HepG2 (cell line): ENCODE data around the gene RPGRIP1. TPM values are rescaled to one million over a fixed set of nuclear protein-coding genes. Genes with fewer than 3 reads are reported as not detected.
A peak's percentile ranks its signal among the peaks of the same experiment; 100 is the strongest.

Experiments used
- ATAC-seq: fragments of 200-7000 bp; cut with Tn5 transposase; 3 replicates; pipeline ENCODE4 v1.9.1; 2020; ENCODE audit warnings: mild to moderate bottlenecking, moderate library complexity
- BruUV-seq: library from RNA; stranded (reverse); fragments of 400-500 nt; replicated peaks from 2 replicates; lab custom pipeline; 2021; lab: Mats Ljungman, UMichigan
- CTCF ChIA-PET: fragments of 300-600 bp; formaldehyde crosslinking; extraction: SDS; loops from one replicate; lab custom pipeline; 2021; ENCODE audit warnings: low total read pairs, inconsistent platforms, low intra/inter-chr PET ratio; lab: Yijun Ruan, JAX
- POLR2A ChIA-PET: fragments of 350-600 bp; sonication (Branson Sonifier 250); formaldehyde crosslinking; loops from one replicate; lab custom pipeline; 2020; ENCODE audit warnings: antibody characterized with exemption, inconsistent platforms; lab: Yijun Ruan, JAX
- DNase-seq: peaks from one replicate; pipeline ENCODE4 v3.0.0-alpha.2; 2015; ENCODE audit warnings: low spot score
- FAIRE-seq: peaks from 3 replicates; lab custom pipeline; 2011; peaks lifted over from hg19 to GRCh38; lab: Jason Lieb, UNC
- H2AFZ ChIP-seq: one replicate; pipeline ENCODE4 v1.6.1; 2011; ENCODE audit warnings: low read length, inconsistent platforms
- H3K27ac ChIP-seq: fragments of 300-600 bp; 3 replicates; pipeline ENCODE4 v1.8.0; 2011; ENCODE audit warnings: mixed run types, mild to moderate bottlenecking, mixed read lengths, low read length, inconsistent platforms; ENCODE audit not compliant: insufficient read depth; ENCODE audit errors: extremely low read length
- H3K27me3 ChIP-seq, 2 experiments: fragments of 200-600 bp in 1 of 2; 2 replicates in 1 of 2; 3 replicates in 1 of 2; pipeline versions ENCODE4 v1.6.0 to v1.8.0; 2011; ENCODE audit warnings: low read length in 2 of 2, mild to moderate bottlenecking in 2 of 2, moderate library complexity in 2 of 2, inconsistent platforms in 1 of 2; ENCODE audit not compliant: insufficient read depth in 2 of 2, control insufficient read depth in 1 of 2
- H3K36me3 ChIP-seq, 2 experiments: fragments of 200-600 bp in 1 of 2; replicated peaks in 1 of 2; 2 replicates in 1 of 2; 3 replicates in 1 of 2; pipeline versions ENCODE4 v1.5.1 to v1.8.0; 2011; ENCODE audit warnings: low read length in 2 of 2, inconsistent platforms in 1 of 2; ENCODE audit not compliant: insufficient read depth in 2 of 2, control insufficient read depth in 1 of 2
- H3K4me1 ChIP-seq: 2 replicates; pipeline ENCODE4 v1.5.1; 2012; ENCODE audit warnings: low read length, inconsistent platforms; ENCODE audit not compliant: insufficient read depth
- H3K4me2 ChIP-seq: 2 replicates; pipeline ENCODE4 v1.6.0; 2011; ENCODE audit warnings: low read depth, low read length, inconsistent platforms
- H3K4me3 ChIP-seq, 3 experiments: fragments of 200-600 bp in 1 of 3; sonication (generic), shearing (Covaris generic) in 1 of 3; replicated peaks in 1 of 3; 2 replicates each; pipeline ENCODE4 v1.5.1; 2011 to 2016; ENCODE audit warnings: low read length in 3 of 3, inconsistent platforms in 2 of 3, low read depth in 2 of 3, mild to moderate bottlenecking in 2 of 3, control low read depth in 1 of 3, mixed read lengths in 1 of 3; ENCODE audit not compliant: insufficient read depth in 1 of 3
- H3K79me2 ChIP-seq: one replicate; pipeline ENCODE4 v1.6.1; 2011; ENCODE audit warnings: low read length, inconsistent platforms; ENCODE audit not compliant: insufficient read depth
- H3K9ac ChIP-seq: 2 replicates; pipeline ENCODE4 v1.6.0; 2011; ENCODE audit warnings: mild to moderate bottlenecking, low read depth, low read length, inconsistent platforms; ENCODE audit not compliant: insufficient read depth
- H3K9me3 ChIP-seq: 2 replicates; pipeline ENCODE4 v1.5.1; 2012; ENCODE audit warnings: mild to moderate bottlenecking, low read length
- H4K20me1 ChIP-seq: 2 replicates; pipeline ENCODE4 v1.6.0; 2011; ENCODE audit warnings: inconsistent platforms, mild to moderate bottlenecking, low read length, moderate library complexity; ENCODE audit not compliant: insufficient read depth
- ARID3A ChIP-seq: IDR thresholded peaks from 2 replicates; pipeline ENCODE4 v1.6.1; 2012; ENCODE audit warnings: low read depth, low read length, improper control_type of control experiment
- CSRNP1 ChIP-seq: sonication (generic); formaldehyde crosslinking; IDR thresholded peaks from 2 replicates; pipeline ENCODE4 v1.8.1; 2023; ENCODE audit warnings: mild to moderate bottlenecking, missing genetic modification reagents
- KLF9 ChIP-seq: IDR thresholded peaks from 2 replicates; pipeline ENCODE4 v1.6.1; 2016; ENCODE audit warnings: low read depth
- NCOA2 ChIP-seq: sonication (generic); formaldehyde crosslinking; IDR thresholded peaks from 2 replicates; pipeline ENCODE4 v1.8.0; 2022; ENCODE audit warnings: inconsistent platforms
- NFKBIZ ChIP-seq: IDR thresholded peaks from 2 replicates; pipeline ENCODE4 v1.6.1; 2018; ENCODE audit warnings: missing genetic modification reagents, missing compliant biosample characterization
- NFYC ChIP-seq: IDR thresholded peaks from 2 replicates; pipeline ENCODE4 v1.6.1; 2016; ENCODE audit warnings: missing genetic modification reagents, missing compliant biosample characterization
- RBFOX2 ChIP-seq: fragments of 200-400 bp; formaldehyde crosslinking; IDR thresholded peaks from 2 replicates; pipeline ENCODE4 v1.6.1; 2017; ENCODE audit warnings: low read depth, mild to moderate bottlenecking, low read length
- ZFP90 ChIP-seq: sonication (generic); formaldehyde crosslinking; IDR thresholded peaks from 2 replicates; pipeline ENCODE4 v1.8.0; 2022; ENCODE audit warnings: missing genetic modification reagents, mild to moderate bottlenecking, inconsistent platforms, borderline replicate concordance
- ZFY ChIP-seq: sonication (generic); formaldehyde crosslinking; IDR thresholded peaks from 2 replicates; pipeline ENCODE4 v1.4.0; 2020; ENCODE audit warnings: missing genetic modification reagents
- ZNF205 ChIP-seq: IDR thresholded peaks from 2 replicates; pipeline ENCODE4 v1.6.1; 2018; ENCODE audit warnings: missing biosample characterization, missing genetic modification reagents
- ZNF225 ChIP-seq: sonication (generic); formaldehyde crosslinking; IDR thresholded peaks from 2 replicates; pipeline ENCODE4 v1.4.0; 2020; ENCODE audit warnings: mild to moderate bottlenecking, missing genetic modification reagents
- ZNF251 ChIP-seq: sonication (generic); formaldehyde crosslinking; IDR thresholded peaks from 2 replicates; pipeline ENCODE4 v1.9.0; 2021; ENCODE audit warnings: mild to moderate bottlenecking, missing genetic modification reagents
- ZNF317 ChIP-seq: sonication (generic); formaldehyde crosslinking; IDR thresholded peaks from 2 replicates; pipeline ENCODE4 v1.5.0; 2020; ENCODE audit warnings: mild to moderate bottlenecking, missing genetic modification reagents
- ZNF335 ChIP-seq: sonication (generic); formaldehyde crosslinking; IDR thresholded peaks from 2 replicates; pipeline ENCODE4 v1.4.0; 2020; ENCODE audit warnings: missing genetic modification reagents
- ZNF773 ChIP-seq: sonication (generic); formaldehyde crosslinking; IDR thresholded peaks from 2 replicates; pipeline ENCODE4 v1.4.0; 2020; ENCODE audit warnings: missing genetic modification reagents, borderline replicate concordance
- ZNF781 ChIP-seq: sonication (generic); formaldehyde crosslinking; IDR thresholded peaks from 2 replicates; pipeline ENCODE4 v1.5.1; 2020; ENCODE audit warnings: borderline replicate concordance, mild to moderate bottlenecking, missing genetic modification reagents; ENCODE audit errors: not compliant biosample characterization
- ZNF891 ChIP-seq: sonication (generic); formaldehyde crosslinking; IDR thresholded peaks from 2 replicates; pipeline ENCODE4 v1.5.0; 2020; ENCODE audit warnings: mild to moderate bottlenecking, missing genetic modification reagents
- WGBS: methylation state at CpG from one replicate; pipeline ENCODE4 v1.1.6; 2017; ENCODE audit warnings: low lambda C conversion rate; 5-methylcytosine and 5-hydroxymethylcytosine counted together
- in situ Hi-C: cut with HindIII; loops from 2 replicates; pipeline ENCODE4 v1.10.0; 2017; ENCODE audit warnings: low pct_unique_long_range_greater_than_20kb; ENCODE audit not compliant: extremely low pct_ligation_motif_present
- intact Hi-C: fragments of 100-400 bp; cut with micrococcal nuclease; formaldehyde crosslinking; loops from one replicate; pipeline ENCODE4 v1.10.0; 2022; ENCODE audit not compliant: unreplicated experiment
- polyA plus RNA-seq, 8 experiments: library from polyadenylated mRNA; depleted of rRNA in 3 of 8; stranded (reverse) in 7 of 8; unstranded in 1 of 8; fragments of >200 nt; fragmentation: Illumina TruSeq in 4 of 8; extraction: Trizol in 4 of 8; gene quantifications; 2 replicates each; pipeline versions ENCODE4 v1.2.1 to v1.2.3, GENCODE V29; 2011 to 2016; ENCODE audit warnings: low read depth in 4 of 8, missing spikeins in 1 of 8, mixed read lengths in 1 of 8; ENCODE audit not compliant: insufficient read depth in 1 of 8
- total RNA-seq, 5 experiments: library from RNA; depleted of rRNA; stranded (reverse); fragments of >200 nt; fragmentation: Illumina TruSeq; extraction: Trizol; gene quantifications; 2 replicates each; pipeline ENCODE4 v1.2.3, GENCODE V29; 2016; ENCODE audit warnings: low read depth in 1 of 5
- TF ChIP-seq, protein P1 (sequence below), 2 experiments: fragments of 450-650 bp in 1 of 2; sonication (generic) in 1 of 2; formaldehyde crosslinking; IDR thresholded peaks; 2 replicates each; pipeline versions ENCODE4 v1.5.0 to v1.8.0; 2020 to 2022; ENCODE audit warnings: mild to moderate bottlenecking in 1 of 2, missing genetic modification reagents in 1 of 2
- TF ChIP-seq, protein P2 (sequence below): sonication (generic); formaldehyde crosslinking; IDR thresholded peaks from 2 replicates; pipeline ENCODE4 v1.5.0; 2020; ENCODE audit warnings: missing genetic modification reagents, mild to moderate bottlenecking, borderline replicate concordance
- TF ChIP-seq, protein P3 (sequence below): sonication (generic); formaldehyde crosslinking; IDR thresholded peaks from 2 replicates; pipeline ENCODE4 v1.4.0; 2020; ENCODE audit warnings: missing genetic modification reagents, mild to moderate bottlenecking, borderline replicate concordance

Gene RPGRIP1
- total and polyA plus RNA-seq, 2 of the 13 experiments (the other 11 are each of a cell fraction or from before 2014, with no cell fraction given), result 0.13 to 1.1 TPM

GRCh38 chr14:21257394-21257909 is 22.4 kb upstream of the RPGRIP1 start:
- in situ Hi-C loops, result no loop called here
- Histone ChIP-seq H3K27ac (peak overlapping the region; percentile 1), H3K4me2 (peak overlapping the region; percentile 31)
- no peak for TF ChIP-seq ZNF335 (CRISPR knock-in tag)
- 0 out of 2 replicates have a peak, but pooled peaks have one; percentile 35 for TF ChIP-seq NFKBIZ (CRISPR knock-in tag)
- no peak for TF ChIP-seq ZFY
- TF ChIP-seq RBFOX2, result peak; percentile 71
- TF ChIP-seq, protein P1, sequence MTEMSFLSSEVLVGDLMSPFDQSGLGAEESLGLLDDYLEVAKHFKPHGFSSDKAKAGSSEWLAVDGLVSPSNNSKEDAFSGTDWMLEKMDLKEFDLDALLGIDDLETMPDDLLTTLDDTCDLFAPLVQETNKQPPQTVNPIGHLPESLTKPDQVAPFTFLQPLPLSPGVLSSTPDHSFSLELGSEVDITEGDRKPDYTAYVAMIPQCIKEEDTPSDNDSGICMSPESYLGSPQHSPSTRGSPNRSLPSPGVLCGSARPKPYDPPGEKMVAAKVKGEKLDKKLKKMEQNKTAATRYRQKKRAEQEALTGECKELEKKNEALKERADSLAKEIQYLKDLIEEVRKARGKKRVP (CRISPR knock-in tag; IDR thresholded peaks at IDR 0.05), result 0 out of 4 replicates have a peak, but pooled peaks of 1 of the 2 experiments have one; percentile 62
- TF ChIP-seq ZFP90 (CRISPR knock-in tag), result no peak
- TF ChIP-seq ZNF781 (CRISPR knock-in tag), result no peak
- TF ChIP-seq ZNF773 (CRISPR knock-in tag), result no peak
- TF ChIP-seq, protein P2, sequence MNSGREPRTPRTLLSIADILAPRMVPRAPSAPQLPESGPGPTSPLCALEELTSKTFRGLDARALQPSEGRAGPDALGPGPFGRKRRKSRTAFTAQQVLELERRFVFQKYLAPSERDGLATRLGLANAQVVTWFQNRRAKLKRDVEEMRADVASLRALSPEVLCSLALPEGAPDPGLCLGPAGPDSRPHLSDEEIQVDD (CRISPR knock-in tag), result no peak
- TF ChIP-seq ZNF317 (CRISPR knock-in tag), result no peak
- TF ChIP-seq ZNF205 (CRISPR knock-in tag), result no peak
- TF ChIP-seq, protein P3, sequence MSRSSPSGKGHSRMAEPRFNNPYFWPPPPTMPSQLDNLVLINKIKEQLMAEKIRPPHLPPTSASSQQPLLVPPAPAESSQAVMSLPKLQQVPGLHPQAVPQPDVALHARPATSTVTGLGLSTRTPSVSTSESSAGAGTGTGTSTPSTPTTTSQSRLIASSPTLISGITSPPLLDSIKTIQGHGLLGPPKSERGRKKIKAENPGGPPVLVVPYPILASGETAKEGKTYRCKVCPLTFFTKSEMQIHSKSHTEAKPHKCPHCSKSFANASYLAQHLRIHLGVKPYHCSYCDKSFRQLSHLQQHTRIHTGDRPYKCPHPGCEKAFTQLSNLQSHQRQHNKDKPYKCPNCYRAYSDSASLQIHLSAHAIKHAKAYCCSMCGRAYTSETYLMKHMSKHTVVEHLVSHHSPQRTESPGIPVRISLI (CRISPR knock-in tag), result no peak
- no peak for TF ChIP-seq ZNF891 (CRISPR knock-in tag)
- TF ChIP-seq ZNF225 (CRISPR knock-in tag), result no peak
- TF ChIP-seq ZNF251 (CRISPR knock-in tag), result no peak
- TF ChIP-seq CSRNP1, result 0 out of 2 replicates have a peak, but pooled peaks have one; percentile 33
- no peak for TF ChIP-seq ARID3A
- no peak for TF ChIP-seq KLF9 (CRISPR knock-in tag)
- no peak for TF ChIP-seq NFYC (CRISPR knock-in tag)
- TF ChIP-seq NCOA2, result no peak

More at GRCh38 chr14:21257394-21257909, 22.4 kb upstream of the RPGRIP1 start:
- peaks cover 97% of the 10 kb centered on the region for H4K20me1 ChIP-seq
- no peak overlapping the region for H2AFZ ChIP-seq
- H3K9ac ChIP-seq, result no peak overlapping the region
- ATAC-seq, result peak; percentile 36
- BruUV-seq, result no TSS peak
- FAIRE-seq, result no peak
- peaks cover 98% of the 10 kb centered on the region for H3K79me2 ChIP-seq
- DNase-seq, result no peak
- ChIA-PET CTCF (no interaction called here), POLR2A (interaction anchor here (0.8 to 5.0 kb wide), 5 partner anchors 8 to 52 kb away, joined by 3 to 68 read pairs (median 11); no protein-coding TSS in a partner anchor)
- intact Hi-C loops, result no loop called here
- H3K36me3 ChIP-seq, result peaks cover 25 to 89% of the 10 kb centered on the region in 2 experiments
- no peaks in the 10 kb centered on the region for H3K9me3 ChIP-seq
- no peaks in the 10 kb centered on the region for H3K27me3 ChIP-seq
- H3K4me1 ChIP-seq, result peaks cover 78% of the 10 kb centered on the region
- WGBS, result 81% methylated on average over 7 of the region's 7 CpGs
- no peak overlapping the region for H3K4me3 ChIP-seq
